ENCODE results near the gene CST11.

DNA sequence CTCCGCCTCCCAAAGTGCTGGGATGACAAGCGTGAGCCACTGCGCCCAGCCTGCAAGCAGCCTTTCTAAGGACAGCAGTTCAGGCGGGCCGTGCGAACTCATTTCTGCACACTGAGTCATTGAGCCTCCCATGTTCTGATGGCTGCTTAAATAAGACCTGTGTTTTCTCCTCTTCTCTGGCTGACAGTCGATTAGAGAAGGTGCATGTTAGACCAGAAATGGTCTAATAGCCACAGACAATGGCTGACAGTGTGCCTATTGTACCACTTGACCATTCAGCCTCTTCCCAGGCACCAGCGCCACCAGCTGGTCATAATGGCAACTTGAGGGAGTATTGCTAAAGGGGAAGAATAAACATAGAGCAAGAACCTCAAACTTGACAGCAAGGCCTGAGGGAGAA lies 6.2 kb downstream of the CST11 start:
- TF ChIP-seq, protein P1, sequence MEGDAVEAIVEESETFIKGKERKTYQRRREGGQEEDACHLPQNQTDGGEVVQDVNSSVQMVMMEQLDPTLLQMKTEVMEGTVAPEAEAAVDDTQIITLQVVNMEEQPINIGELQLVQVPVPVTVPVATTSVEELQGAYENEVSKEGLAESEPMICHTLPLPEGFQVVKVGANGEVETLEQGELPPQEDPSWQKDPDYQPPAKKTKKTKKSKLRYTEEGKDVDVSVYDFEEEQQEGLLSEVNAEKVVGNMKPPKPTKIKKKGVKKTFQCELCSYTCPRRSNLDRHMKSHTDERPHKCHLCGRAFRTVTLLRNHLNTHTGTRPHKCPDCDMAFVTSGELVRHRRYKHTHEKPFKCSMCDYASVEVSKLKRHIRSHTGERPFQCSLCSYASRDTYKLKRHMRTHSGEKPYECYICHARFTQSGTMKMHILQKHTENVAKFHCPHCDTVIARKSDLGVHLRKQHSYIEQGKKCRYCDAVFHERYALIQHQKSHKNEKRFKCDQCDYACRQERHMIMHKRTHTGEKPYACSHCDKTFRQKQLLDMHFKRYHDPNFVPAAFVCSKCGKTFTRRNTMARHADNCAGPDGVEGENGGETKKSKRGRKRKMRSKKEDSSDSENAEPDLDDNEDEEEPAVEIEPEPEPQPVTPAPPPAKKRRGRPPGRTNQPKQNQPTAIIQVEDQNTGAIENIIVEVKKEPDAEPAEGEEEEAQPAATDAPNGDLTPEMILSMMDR (conservative IDR thresholded peaks at IDR 0.05 in 1 of 2, IDR thresholded peaks at IDR 0.05 in 1 of 2; ENCODE audit: extremely low read depth in 1 of 2, insufficient read depth in 1 of 2, low read depth in 1 of 2, low read length in 2 of 2), result peak in 1 of 2 donors; percentile 39
- TF ChIP-seq EZH2 (IDR thresholded peaks at IDR 0.05; ENCODE audit: borderline replicate concordance, low read length), result no peak

All from mammary epithelial cell (primary cell).